Measurements from ENCODE around the gene ADGRL1.

DNA sequence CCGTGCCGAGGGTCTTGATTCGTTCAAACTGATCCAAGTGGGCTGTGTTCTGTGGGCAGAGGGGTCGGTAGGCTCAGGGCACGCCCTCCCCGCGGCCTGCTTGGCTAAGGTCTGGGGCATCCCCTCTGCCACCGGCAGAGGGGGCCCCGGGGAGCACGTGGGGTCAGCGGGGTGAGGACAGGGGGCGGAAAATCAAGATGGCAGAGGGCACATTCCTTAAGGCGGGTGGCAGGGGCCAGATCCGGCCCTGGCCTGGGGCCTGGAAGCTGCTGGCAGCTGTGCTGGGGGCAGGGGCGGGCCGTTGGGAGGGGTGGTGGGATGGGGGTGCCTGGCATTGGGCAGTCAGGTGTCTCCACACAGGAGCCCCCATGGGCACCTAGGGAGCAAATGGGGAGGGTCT, 99.1 kb downstream of the ADGRL1 start:
- TF ChIP-seq, protein P1, sequence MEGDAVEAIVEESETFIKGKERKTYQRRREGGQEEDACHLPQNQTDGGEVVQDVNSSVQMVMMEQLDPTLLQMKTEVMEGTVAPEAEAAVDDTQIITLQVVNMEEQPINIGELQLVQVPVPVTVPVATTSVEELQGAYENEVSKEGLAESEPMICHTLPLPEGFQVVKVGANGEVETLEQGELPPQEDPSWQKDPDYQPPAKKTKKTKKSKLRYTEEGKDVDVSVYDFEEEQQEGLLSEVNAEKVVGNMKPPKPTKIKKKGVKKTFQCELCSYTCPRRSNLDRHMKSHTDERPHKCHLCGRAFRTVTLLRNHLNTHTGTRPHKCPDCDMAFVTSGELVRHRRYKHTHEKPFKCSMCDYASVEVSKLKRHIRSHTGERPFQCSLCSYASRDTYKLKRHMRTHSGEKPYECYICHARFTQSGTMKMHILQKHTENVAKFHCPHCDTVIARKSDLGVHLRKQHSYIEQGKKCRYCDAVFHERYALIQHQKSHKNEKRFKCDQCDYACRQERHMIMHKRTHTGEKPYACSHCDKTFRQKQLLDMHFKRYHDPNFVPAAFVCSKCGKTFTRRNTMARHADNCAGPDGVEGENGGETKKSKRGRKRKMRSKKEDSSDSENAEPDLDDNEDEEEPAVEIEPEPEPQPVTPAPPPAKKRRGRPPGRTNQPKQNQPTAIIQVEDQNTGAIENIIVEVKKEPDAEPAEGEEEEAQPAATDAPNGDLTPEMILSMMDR (IDR thresholded peaks at IDR 0.05; ENCODE audit: low read depth, low read length, poor library complexity, severe bottlenecking) = no peak
- TF ChIP-seq EZH2phosphoT487 (IDR thresholded peaks at IDR 0.05; ENCODE audit: borderline replicate concordance, low read length) = no peak

All from DOHH2 (cell line).